ENCODE data around the gene IRF9. TPM values are rescaled to one million over a fixed set of nuclear protein-coding genes. Genes with fewer than 3 reads are reported as not detected.
"Not testable (repeated sequence)": the region's sequence is repeated elsewhere in the genome, so short reads cannot be mapped to it uniquely, and the experiment has no call there.

Gene IRF9
- total RNA-seq, 1 donor from 2014 or later = 123 TPM

DNA sequence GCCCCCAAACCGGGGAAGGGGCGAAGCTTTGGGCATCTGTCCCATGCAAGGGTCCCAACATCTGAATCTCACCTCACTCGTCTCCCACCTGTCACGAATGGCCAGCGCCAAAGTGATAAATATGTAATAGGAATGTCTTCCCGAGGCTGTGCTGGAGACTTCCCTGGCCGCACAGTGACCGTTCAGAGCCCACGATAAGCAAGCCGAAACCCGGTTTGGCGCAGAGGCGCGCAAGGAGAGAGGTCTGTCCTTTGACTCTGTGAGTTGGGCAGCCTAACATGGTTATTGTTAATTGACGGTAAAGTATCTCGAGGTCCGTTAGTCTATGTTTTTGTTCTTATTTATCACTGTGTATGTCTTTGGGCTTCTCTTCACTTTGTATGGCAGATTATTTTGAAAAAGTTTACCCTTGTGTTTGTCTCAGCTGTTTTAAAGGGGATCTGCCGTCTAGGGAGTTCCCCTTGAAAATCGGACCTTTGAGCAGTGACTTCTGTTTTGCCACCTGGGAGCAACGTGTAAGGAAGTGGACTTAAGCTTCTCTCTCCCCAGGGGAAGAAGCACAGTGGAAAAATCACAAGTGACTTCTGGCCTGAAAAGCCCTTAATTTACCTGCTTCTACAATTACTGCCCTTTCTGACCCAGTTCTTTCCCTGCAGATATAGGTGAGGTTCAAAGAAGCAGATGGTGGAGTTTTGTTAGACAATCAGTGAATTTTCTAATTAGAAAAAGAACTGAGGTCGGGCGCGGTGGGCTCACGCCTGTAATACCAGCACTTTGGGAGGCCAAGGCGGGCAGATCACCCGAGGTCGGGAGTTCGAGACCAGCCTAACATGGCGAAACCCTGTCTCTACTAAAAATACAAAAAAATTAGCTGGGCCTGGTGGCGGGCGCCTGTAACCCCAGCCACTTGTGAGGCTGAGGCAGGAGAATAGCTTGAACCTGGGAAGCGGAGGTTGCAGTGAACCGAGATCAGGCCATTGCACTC is 35.3 kb downstream of the IRF9 start:
- Histone ChIP-seq H3K4me1 (peaks cover 25% of the 10 kb centered on the region), H3K27ac (peak overlapping the region; percentile 100), H3K27me3 (no peaks in the 10 kb centered on the region), H3K9me3 (no peaks in the 10 kb centered on the region), H3K36me3 (peaks cover 22% of the 10 kb centered on the region), H3K4me3 (peak overlapping the region; percentile 89)
- ATAC-seq (peak; percentile 10), DNase-seq (no peak)
- intact Hi-C loops (cut with DNase I) = no loop called here
- TF ChIP-seq, protein P1, sequence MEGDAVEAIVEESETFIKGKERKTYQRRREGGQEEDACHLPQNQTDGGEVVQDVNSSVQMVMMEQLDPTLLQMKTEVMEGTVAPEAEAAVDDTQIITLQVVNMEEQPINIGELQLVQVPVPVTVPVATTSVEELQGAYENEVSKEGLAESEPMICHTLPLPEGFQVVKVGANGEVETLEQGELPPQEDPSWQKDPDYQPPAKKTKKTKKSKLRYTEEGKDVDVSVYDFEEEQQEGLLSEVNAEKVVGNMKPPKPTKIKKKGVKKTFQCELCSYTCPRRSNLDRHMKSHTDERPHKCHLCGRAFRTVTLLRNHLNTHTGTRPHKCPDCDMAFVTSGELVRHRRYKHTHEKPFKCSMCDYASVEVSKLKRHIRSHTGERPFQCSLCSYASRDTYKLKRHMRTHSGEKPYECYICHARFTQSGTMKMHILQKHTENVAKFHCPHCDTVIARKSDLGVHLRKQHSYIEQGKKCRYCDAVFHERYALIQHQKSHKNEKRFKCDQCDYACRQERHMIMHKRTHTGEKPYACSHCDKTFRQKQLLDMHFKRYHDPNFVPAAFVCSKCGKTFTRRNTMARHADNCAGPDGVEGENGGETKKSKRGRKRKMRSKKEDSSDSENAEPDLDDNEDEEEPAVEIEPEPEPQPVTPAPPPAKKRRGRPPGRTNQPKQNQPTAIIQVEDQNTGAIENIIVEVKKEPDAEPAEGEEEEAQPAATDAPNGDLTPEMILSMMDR (IDR thresholded peaks at IDR 0.05) = no peak

DNA sequence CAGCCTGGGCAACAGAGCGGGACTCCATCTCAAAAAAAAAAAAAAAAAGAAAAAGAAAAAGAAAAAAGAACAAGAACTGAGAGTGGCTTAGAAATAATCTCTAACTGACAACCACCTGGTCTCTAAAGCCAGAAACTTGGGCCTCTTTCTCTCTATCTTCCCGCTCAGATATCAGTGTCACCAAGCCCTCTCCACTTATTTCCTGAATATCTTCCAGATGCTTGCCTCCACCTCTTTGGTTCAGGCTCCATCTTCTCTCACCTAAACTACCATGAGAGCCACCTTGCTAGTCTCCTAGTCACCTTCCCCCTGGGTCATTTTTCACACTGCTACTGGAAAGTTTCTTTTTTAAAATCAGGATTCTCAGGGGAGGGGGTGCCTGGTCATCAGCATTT is 36.0 kb downstream of the IRF9 start:
- H3K4me3 ChIP-seq = peak overlapping the region; percentile 89
- H3K4me1 ChIP-seq = peaks cover 25% of the 10 kb centered on the region
- no peaks in the 10 kb centered on the region for H3K27me3 ChIP-seq
- TF ChIP-seq, protein P1 (IDR thresholded peaks at IDR 0.05) = no peak
- no peaks in the 10 kb centered on the region for H3K9me3 ChIP-seq
- no peak for ATAC-seq
- H3K27ac ChIP-seq = no peak overlapping the region
- intact Hi-C loops (cut with DNase I) = no loop called here
- DNase-seq = no peak
- peaks cover 20% of the 10 kb centered on the region for H3K36me3 ChIP-seq

DNA sequence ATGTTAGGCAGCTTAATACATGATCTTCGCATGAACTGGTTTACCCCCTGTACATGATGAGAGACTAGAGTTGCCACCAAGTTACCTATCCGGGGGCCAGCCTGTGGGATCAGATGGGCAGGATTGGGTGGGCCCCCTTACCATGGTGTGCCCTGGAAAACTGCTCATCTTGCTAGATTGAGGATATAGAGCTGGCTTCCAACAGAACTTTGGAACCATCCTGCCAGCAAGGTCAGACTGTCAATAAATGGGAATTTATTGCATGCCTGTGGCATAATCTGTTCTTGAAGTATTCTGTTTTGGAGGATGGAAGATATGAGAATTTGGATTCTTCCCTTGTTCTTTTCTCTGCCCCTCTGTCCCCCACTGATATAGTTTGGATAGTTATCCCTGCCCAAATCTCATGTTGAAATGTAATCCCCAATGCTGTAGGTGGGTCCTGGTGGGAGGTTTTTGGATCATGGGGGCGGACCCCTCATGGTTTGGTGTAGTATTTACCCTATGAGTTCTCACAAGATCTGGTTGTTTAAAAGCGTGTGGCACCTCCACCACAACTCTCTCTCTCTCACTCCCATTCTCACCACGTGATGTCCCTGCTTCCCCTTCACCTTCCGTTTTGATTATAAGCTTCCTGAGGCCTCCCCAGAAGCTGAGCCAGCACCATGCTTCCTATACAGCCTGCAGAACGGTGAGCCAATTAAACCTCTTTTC is 37.9 kb downstream of the IRF9 start:
- intact Hi-C loops (cut with DNase I) = no loop called here
- peaks cover 23% of the 10 kb centered on the region for H3K4me1 ChIP-seq
- H3K27ac ChIP-seq = no peak overlapping the region
- TF ChIP-seq, protein P1 (IDR thresholded peaks at IDR 0.05) = no peak
- H3K9me3 ChIP-seq = no peaks in the 10 kb centered on the region
- ATAC-seq (no peak), DNase-seq (no peak)
- no peaks in the 10 kb centered on the region for H3K27me3 ChIP-seq
- H3K36me3 ChIP-seq = peaks cover 15% of the 10 kb centered on the region
- H3K4me3 ChIP-seq = no peak overlapping the region

DNA sequence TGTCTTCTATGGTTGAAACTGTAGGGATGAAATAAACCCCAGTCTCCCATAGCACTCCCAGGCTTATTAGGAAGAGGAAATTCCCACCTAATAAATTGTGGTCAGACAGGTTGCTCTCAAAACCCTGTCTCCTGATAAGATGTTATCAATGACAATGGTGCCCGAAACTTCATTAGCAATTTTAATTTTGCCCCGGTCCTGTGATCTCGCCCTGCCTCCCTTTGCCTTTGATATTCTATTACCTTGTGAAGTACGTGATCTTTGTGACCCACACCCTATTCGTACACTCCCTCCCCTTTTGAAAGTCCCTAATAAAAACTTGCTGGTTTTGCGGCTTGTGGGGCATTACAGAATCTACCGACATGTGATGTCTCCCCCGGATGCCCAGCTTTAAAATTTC is 41.5 kb downstream of the IRF9 start:
- H3K9me3 ChIP-seq; H3K4me1 ChIP-seq; intact Hi-C loops (cut with DNase I): not testable (repeated sequence)

DNA sequence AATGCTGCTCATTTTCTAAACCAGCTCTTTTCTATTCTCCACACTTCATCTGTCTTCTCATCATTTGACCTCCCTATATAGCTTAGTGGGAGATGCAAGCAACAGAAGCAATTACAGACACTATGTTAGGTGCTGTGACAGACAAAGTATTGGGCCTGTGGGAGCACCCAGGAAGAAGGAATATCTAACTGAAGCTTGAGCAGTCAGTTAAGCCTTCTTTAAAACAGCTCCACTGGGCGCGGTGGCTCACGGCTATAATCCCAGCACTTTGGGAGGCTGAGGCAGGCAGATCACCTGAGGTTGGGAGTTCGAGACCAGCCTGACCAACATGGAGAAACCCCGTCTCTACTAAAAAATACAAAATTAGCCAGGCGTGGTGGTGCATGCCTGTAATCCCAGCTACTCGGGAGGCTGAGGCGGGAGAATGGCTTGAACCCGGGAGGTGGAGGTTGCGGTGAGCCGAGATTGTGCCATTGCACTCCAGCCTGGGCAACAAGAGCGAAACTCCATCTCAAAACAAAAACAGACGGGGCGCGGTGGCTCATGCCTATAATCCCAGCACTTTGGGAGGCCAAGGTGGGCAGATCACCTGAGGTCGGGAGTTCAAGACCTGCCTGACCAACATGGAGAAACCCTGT is 42.3 kb downstream of the IRF9 start:
- H3K27ac ChIP-seq; intact Hi-C loops (cut with DNase I); H3K4me1 ChIP-seq; H3K9me3 ChIP-seq; ATAC-seq; H3K4me3 ChIP-seq; H3K27me3 ChIP-seq; DNase-seq: not testable (repeated sequence)
- peaks cover 48% of the 10 kb centered on the region for H3K36me3 ChIP-seq

More for the DNA sequence above, 41.5 kb downstream of the IRF9 start:
- H3K27me3 ChIP-seq, DNase-seq, H3K27ac ChIP-seq, ATAC-seq, H3K4me3 ChIP-seq: not testable (repeated sequence)
- H3K36me3 ChIP-seq = peaks cover 40% of the 10 kb centered on the region

DNA sequence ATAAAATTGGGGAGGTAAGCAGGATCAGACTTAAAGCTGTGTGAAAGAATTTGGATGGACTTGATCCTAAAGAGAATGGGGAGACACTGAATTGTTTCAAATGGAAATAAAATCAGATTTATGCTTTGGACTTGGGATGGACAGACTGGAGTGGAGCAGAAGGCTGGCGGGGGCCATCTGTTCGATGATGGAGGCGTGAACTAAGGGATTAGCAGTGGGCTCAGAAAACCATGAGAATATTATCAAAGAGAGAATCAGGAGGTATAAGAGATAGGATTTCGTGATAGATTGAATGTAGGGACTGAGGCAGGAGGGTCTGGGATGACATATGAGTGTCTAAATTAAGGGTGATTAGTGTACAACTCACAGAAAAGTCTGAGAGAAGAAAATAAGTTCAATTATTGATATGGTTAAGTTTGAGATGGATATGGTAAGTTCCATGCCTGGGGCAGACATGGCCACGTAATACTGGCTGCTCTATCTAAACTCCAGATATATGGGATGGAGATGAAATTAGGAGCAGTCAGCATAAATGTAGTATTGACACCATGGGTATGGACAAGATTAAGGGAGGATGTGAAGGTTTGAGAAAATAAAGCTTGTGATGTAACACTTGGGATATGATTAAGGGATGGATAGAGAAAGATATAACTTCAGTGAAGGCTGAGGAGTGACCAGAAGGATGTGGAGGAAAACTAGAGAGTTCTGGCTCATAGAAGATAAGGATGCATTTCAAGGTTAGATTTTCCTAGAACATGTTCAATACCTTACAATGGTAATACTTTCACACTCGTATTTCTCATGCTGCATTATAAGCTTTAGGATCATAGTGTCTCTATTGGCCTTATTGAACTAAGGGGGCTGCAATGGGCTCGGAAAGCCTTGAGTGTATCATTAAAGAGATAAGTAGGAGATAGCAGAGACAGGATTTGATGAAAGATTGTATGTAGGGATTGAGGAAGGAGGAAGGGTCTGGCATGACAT is 43.4 kb downstream of the IRF9 start:
- Histone ChIP-seq H3K4me1 (no peaks in the 10 kb centered on the region), H3K9me3 (no peaks in the 10 kb centered on the region), H3K36me3 (peaks cover 57% of the 10 kb centered on the region), H3K27ac (no peak overlapping the region), H3K27me3 (no peaks in the 10 kb centered on the region), H3K4me3 (no peak overlapping the region)
- intact Hi-C loops (cut with DNase I) = no loop called here
- ATAC-seq (no peak), DNase-seq (no peak)
- TF ChIP-seq, protein P1 (IDR thresholded peaks at IDR 0.05) = no peak

All from upper lobe of right lung (tissue), 1 donor.